ENCODE results near the gene RGS7.

GRCh38 chr1:240973875-240974274 is 383.1 kb downstream of the RGS7 start:
- TF ChIP-seq CTCF (IDR thresholded peaks at IDR 0.05; ENCODE audit: insufficient read depth, low read depth, low read length) (no peak), EZH2 (IDR thresholded peaks at IDR 0.05; ENCODE audit: insufficient read depth, low read length) (no peak)

All from astrocyte (in vitro differentiated cells and primary cell).